Measurements from ENCODE around the gene C11orf58. TPM values are rescaled to one million over a fixed set of nuclear protein-coding genes. Genes with fewer than 3 reads are reported as not detected.

C11orf58 gene
- total RNA-seq, 1 donor from 2014 or later: 152 TPM

GRCh38 chr11:16749092-16749491, 10.6 kb downstream of the C11orf58 start:
- no peaks in the 10 kb centered on the region for H3K9me3 Mint-ChIP-seq
- DNase-seq (ENCODE audit: low spot score): no peak
- H3K4me3 Mint-ChIP-seq: no peak overlapping the region
- peak overlapping the region; percentile 55 for H3K27ac Mint-ChIP-seq
- peaks cover 70% of the 10 kb centered on the region for H3K36me3 Mint-ChIP-seq (ENCODE audit: low read depth)
- H3K27me3 Mint-ChIP-seq (ENCODE audit: insufficient read depth): no peaks in the 10 kb centered on the region
- intact Hi-C loops (cut with micrococcal nuclease): loop anchor here (1.0 kb wide), 1 partner anchor 11 kb away; the partner anchor contains the start of gene C11orf58
- H3K4me1 Mint-ChIP-seq (ENCODE audit: low read depth): peaks cover 34% of the 10 kb centered on the region

GRCh38 chr11:16749666-16750065, 11.2 kb downstream of the C11orf58 start:
- H3K36me3 Mint-ChIP-seq (ENCODE audit: low read depth): peaks cover 67% of the 10 kb centered on the region
- DNase-seq (ENCODE audit: low spot score): no peak
- H3K9me3 Mint-ChIP-seq: no peaks in the 10 kb centered on the region
- peak overlapping the region; percentile 55 for H3K27ac Mint-ChIP-seq
- no peak overlapping the region for H3K4me3 Mint-ChIP-seq
- peaks cover 34% of the 10 kb centered on the region for H3K4me1 Mint-ChIP-seq (ENCODE audit: low read depth)
- intact Hi-C loops (cut with micrococcal nuclease): loop anchor here (1.0 kb wide), 1 partner anchor 11 kb away; the partner anchor contains the start of gene C11orf58
- H3K27me3 Mint-ChIP-seq (ENCODE audit: insufficient read depth): no peaks in the 10 kb centered on the region

GRCh38 chr11:16750417-16750816, 12.0 kb downstream of the C11orf58 start:
- Mint-ChIP-seq H3K27me3 (ENCODE audit: insufficient read depth) (no peaks in the 10 kb centered on the region), H3K36me3 (ENCODE audit: low read depth) (peaks cover 63% of the 10 kb centered on the region), H3K27ac (peak overlapping the region; percentile 18), H3K4me3 (no peak overlapping the region), H3K9me3 (no peaks in the 10 kb centered on the region), H3K4me1 (ENCODE audit: low read depth) (peaks cover 31% of the 10 kb centered on the region)
- no peak for DNase-seq (ENCODE audit: low spot score)
- intact Hi-C loops (cut with micrococcal nuclease): no loop called here

GRCh38 chr11:16758382-16759024, 20.1 kb downstream of the C11orf58 start:
- intact Hi-C loops (cut with micrococcal nuclease): no loop called here
- peaks cover 32% of the 10 kb centered on the region for H3K36me3 Mint-ChIP-seq (ENCODE audit: low read depth)
- H3K27ac Mint-ChIP-seq: no peak overlapping the region

GRCh38 chr11:16759857-16760508, 21.5 kb downstream of the C11orf58 start:
- no peak for DNase-seq (ENCODE audit: low spot score)
- H3K4me3 Mint-ChIP-seq: no peak overlapping the region
- H3K27ac Mint-ChIP-seq: no peak overlapping the region
- H3K9me3 Mint-ChIP-seq: no peaks in the 10 kb centered on the region
- H3K4me1 Mint-ChIP-seq (ENCODE audit: low read depth): peaks cover 10% of the 10 kb centered on the region
- intact Hi-C loops (cut with micrococcal nuclease): no loop called here
- H3K27me3 Mint-ChIP-seq (ENCODE audit: insufficient read depth): no peaks in the 10 kb centered on the region
- H3K36me3 Mint-ChIP-seq (ENCODE audit: low read depth): peaks cover 24% of the 10 kb centered on the region

More at GRCh38 chr11:16758382-16759024, 20.1 kb downstream of the C11orf58 start:
- Mint-ChIP-seq H3K27me3 (ENCODE audit: insufficient read depth) (no peaks in the 10 kb centered on the region), H3K9me3 (no peaks in the 10 kb centered on the region), H3K4me3 (no peak overlapping the region), H3K4me1 (ENCODE audit: low read depth) (peaks cover 10% of the 10 kb centered on the region)
- no peak for DNase-seq (ENCODE audit: low spot score)

- Mint-ChIP-seq H3K27ac (no peak overlapping the region), H3K4me1 (ENCODE audit: low read depth) (peaks cover 10% of the 10 kb centered on the region), H3K4me3 (no peak overlapping the region), H3K36me3 (ENCODE audit: low read depth) (peaks cover 6% of the 10 kb centered on the region), H3K9me3 (no peaks in the 10 kb centered on the region), H3K27me3 (ENCODE audit: insufficient read depth) (peaks cover 6% of the 10 kb centered on the region)
- no peak for DNase-seq (ENCODE audit: low spot score)
- intact Hi-C loops (cut with micrococcal nuclease): no loop called here
Measured at GRCh38 chr11:16763746-16764145, 25.3 kb downstream of the C11orf58 start.

GRCh38 chr11:16764888-16765287, 26.4 kb downstream of the C11orf58 start:
- intact Hi-C loops (cut with micrococcal nuclease): no loop called here
- no peak for DNase-seq (ENCODE audit: low spot score)

GRCh38 chr11:16767137-16767536, 28.7 kb downstream of the C11orf58 start:
- no peak overlapping the region for H3K4me3 Mint-ChIP-seq
- H3K4me1 Mint-ChIP-seq (ENCODE audit: low read depth): no peaks in the 10 kb centered on the region
- no peaks in the 10 kb centered on the region for H3K9me3 Mint-ChIP-seq
- H3K36me3 Mint-ChIP-seq (ENCODE audit: low read depth): no peaks in the 10 kb centered on the region
- DNase-seq (ENCODE audit: low spot score): no peak
- H3K27ac Mint-ChIP-seq: no peak overlapping the region
- H3K27me3 Mint-ChIP-seq (ENCODE audit: insufficient read depth): peaks cover 12% of the 10 kb centered on the region
- intact Hi-C loops (cut with micrococcal nuclease): no loop called here

More at GRCh38 chr11:16764888-16765287, 26.4 kb downstream of the C11orf58 start:
- Mint-ChIP-seq H3K27ac (no peak overlapping the region), H3K36me3 (ENCODE audit: low read depth) (no peaks in the 10 kb centered on the region), H3K4me3 (no peak overlapping the region), H3K9me3 (no peaks in the 10 kb centered on the region), H3K4me1 (ENCODE audit: low read depth) (peaks cover 2% of the 10 kb centered on the region), H3K27me3 (ENCODE audit: insufficient read depth) (peaks cover 7% of the 10 kb centered on the region)

- Mint-ChIP-seq H3K4me1 (ENCODE audit: low read depth) (no peaks in the 10 kb centered on the region), H3K27me3 (ENCODE audit: insufficient read depth) (peaks cover 12% of the 10 kb centered on the region), H3K36me3 (ENCODE audit: low read depth) (no peaks in the 10 kb centered on the region), H3K9me3 (no peaks in the 10 kb centered on the region), H3K27ac (no peak overlapping the region), H3K4me3 (no peak overlapping the region)
- DNase-seq (ENCODE audit: low spot score): no peak
- intact Hi-C loops (cut with micrococcal nuclease): no loop called here
Measured at GRCh38 chr11:16767957-16768356, 29.5 kb downstream of the C11orf58 start.

- Mint-ChIP-seq H3K4me1 (ENCODE audit: low read depth) (no peaks in the 10 kb centered on the region), H3K27ac (no peak overlapping the region), H3K27me3 (ENCODE audit: insufficient read depth) (peaks cover 12% of the 10 kb centered on the region), H3K4me3 (no peak overlapping the region), H3K9me3 (no peaks in the 10 kb centered on the region), H3K36me3 (ENCODE audit: low read depth) (no peaks in the 10 kb centered on the region)
- intact Hi-C loops (cut with micrococcal nuclease): no loop called here
- no peak for DNase-seq (ENCODE audit: low spot score)
Measured at GRCh38 chr11:16769386-16769785, 30.9 kb downstream of the C11orf58 start.

GRCh38 chr11:16770016-16770415, 31.6 kb downstream of the C11orf58 start:
- Mint-ChIP-seq H3K4me1 (ENCODE audit: low read depth) (no peaks in the 10 kb centered on the region), H3K4me3 (no peak overlapping the region), H3K27me3 (ENCODE audit: insufficient read depth) (peaks cover 13% of the 10 kb centered on the region), H3K36me3 (ENCODE audit: low read depth) (no peaks in the 10 kb centered on the region), H3K9me3 (no peaks in the 10 kb centered on the region), H3K27ac (no peak overlapping the region)
- no peak for DNase-seq (ENCODE audit: low spot score)
- intact Hi-C loops (cut with micrococcal nuclease): no loop called here

- no peak for DNase-seq (ENCODE audit: low spot score)
Measured at GRCh38 chr11:16771350-16772140, 33.1 kb downstream of the C11orf58 start.

GRCh38 chr11:16772141-16772512, 33.7 kb downstream of the C11orf58 start:
- no peaks in the 10 kb centered on the region for H3K4me1 Mint-ChIP-seq (ENCODE audit: low read depth)
- H3K27me3 Mint-ChIP-seq (ENCODE audit: insufficient read depth): peaks cover 8% of the 10 kb centered on the region
- H3K9me3 Mint-ChIP-seq: no peaks in the 10 kb centered on the region
- DNase-seq (ENCODE audit: low spot score): no peak
- intact Hi-C loops (cut with micrococcal nuclease): no loop called here
- H3K36me3 Mint-ChIP-seq (ENCODE audit: low read depth): no peaks in the 10 kb centered on the region
- H3K4me3 Mint-ChIP-seq: no peak overlapping the region
- H3K27ac Mint-ChIP-seq: no peak overlapping the region

More at GRCh38 chr11:16771350-16772140, 33.1 kb downstream of the C11orf58 start:
- Mint-ChIP-seq H3K27me3 (ENCODE audit: insufficient read depth) (peaks cover 8% of the 10 kb centered on the region), H3K4me3 (no peak overlapping the region), H3K36me3 (ENCODE audit: low read depth) (no peaks in the 10 kb centered on the region), H3K27ac (no peak overlapping the region), H3K9me3 (no peaks in the 10 kb centered on the region), H3K4me1 (ENCODE audit: low read depth) (no peaks in the 10 kb centered on the region)
- intact Hi-C loops (cut with micrococcal nuclease): no loop called here

All from activated T-helper 1 cell treated with anti-CD3 and anti-CD28 coated beads, Interleukin-12 subunit alpha, Interleukin-12 subunit beta, Interleukin-2, Interleukin-4 antibody, amounts not matched to agents 30 ng/mL and 10 ng/mL and 1 ng/mL, durations not matched to agents 14 hours and 24 hours and 36 hours (primary cell).